Activated CD4-positive, alpha-beta T cell treated with anti-CD3 and anti-CD28 coated beads for 4 hours (primary cell): ENCODE data around the gene ARHGAP25.

Experiments
- DNase-seq, 2 donors: peaks; one replicate each; pipeline ENCODE4 v3.0.0-alpha.2; 2020

Gene ARHGAP25

DNA sequence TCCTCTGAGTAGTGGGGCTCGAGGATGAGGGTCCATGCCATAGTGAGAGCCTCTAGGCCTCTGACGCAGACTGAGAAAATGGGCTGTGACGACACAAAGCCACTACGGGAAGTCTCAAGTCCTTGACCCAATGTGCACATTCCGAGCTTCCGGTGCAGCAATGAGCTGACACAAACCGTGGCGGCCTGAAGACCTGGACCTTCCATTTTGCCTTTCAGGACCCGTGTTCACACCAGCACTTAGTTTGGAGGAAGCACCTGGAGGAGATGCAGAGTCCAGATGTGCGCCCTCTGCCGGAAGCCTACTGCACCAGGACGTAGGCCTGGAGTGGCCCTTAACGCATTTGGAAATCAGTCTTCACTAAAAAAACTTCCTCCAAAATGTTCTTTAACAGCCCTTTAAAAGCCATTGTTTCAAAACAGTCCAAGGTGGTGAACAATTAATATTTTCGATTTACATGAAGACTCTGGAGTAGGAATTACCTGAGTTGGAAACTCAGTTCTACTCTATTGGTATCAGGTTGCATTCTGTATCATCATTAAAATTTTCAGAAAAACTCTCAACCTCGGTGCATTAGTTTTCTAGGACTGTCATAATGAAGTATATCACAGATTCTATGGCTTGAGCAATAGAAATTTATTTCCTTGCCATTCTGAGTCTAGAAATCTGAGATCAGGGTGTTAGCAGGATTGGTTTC is 102.7 kb downstream of the ARHGAP25 start:
- DNase-seq, result peak; percentile 77

- DNase-seq, result no peak
Observed at GRCh38 chr2:68837861-68838341, 103.3 kb downstream of the ARHGAP25 start.

DNA sequence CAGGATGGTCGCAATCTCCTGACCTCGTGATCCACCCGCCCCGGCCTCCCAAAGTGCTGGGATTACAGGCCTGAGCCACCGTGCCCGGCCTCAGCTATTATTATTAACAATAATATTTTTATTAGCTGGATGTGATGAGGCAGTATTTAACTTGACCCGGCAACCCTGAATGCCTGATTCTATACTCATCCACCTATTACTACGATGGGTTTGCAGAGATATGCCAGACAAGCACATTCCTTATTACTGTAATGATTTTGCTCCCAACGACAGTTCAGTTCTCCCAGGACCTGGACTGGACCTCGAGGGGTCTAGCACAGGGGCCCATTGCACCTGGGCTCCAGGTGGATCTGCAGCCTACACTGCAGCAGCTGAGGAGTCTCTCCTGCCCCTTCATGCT is 104.0 kb downstream of the ARHGAP25 start:
- DNase-seq, result no peak

- DNase-seq, result peak in 1 of 2 donors; percentile 24
Observed at GRCh38 chr2:68839260-68839833, 104.7 kb downstream of the ARHGAP25 start.

DNA sequence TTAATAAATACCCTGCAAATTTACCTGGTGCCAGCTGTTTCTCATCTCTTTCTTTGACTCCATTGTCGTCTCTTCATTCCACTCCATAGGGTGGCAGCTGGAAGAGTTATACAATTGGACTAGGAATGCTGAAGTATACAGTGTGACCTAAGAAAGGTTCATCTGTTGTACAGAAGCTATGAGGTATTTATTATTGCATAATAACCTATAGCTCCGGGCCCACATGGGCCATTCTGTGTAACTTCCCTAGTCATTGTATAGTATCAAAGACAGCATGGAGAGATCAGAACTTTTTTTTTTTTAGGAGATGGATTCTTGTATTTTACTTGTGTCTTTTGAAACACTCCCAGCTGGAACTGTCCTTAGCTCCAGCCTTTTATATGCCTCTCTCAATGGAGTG is 110.4 kb downstream of the ARHGAP25 start:
- no peak for DNase-seq

GRCh38 chr2:68846091-68846490 is 111.5 kb downstream of the ARHGAP25 start:
- DNase-seq, result no peak

GRCh38 chr2:68847751-68848150 is 113.1 kb downstream of the ARHGAP25 start:
- no peak for DNase-seq

DNA sequence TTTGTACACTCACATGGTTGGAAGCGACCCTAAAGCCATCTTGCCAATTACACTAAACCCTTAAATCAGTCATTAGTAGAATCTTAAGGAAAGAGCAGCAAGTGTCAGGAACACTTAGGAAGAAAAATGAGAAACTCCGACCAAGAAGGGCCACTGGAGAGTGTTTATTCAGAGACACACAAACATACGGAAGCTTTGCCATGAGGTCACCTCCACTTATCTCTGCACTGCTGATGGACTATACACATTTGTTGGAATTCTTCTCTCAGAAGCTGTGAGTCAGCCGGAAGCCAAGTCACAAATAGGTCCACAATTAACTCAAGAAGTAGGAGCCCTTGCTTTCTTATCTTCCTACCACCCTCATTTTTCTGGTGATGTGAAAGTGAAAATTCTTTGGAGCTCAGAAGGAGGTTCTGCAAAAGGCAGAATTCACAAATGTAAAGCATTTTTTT is 115.0 kb downstream of the ARHGAP25 start:
- no peak for DNase-seq

- no peak for DNase-seq
Observed at GRCh38 chr2:68850524-68850923, 115.9 kb downstream of the ARHGAP25 start.

DNA sequence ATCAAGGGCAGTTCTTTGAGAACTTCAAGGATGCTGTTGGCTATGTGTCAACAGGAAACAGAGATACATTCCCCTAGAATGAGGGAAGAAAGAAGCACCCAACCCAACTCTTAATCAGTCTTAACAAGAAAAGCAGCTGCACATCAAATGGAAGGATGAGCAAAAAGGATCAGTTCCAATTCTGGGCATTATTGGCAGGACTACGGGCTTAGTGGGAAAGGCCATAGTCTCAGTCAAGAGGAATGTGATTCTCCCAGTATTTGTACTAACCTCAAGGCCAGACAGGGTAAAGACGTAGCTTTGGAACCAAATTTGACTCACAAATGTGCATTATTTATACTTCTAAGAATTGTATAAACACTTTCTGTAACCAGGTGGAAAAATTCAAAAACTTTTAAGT is 118.4 kb downstream of the ARHGAP25 start:
- DNase-seq, result no peak

- DNase-seq, result no peak
Observed at GRCh38 chr2:68853915-68854314, 119.3 kb downstream of the ARHGAP25 start.

DNA sequence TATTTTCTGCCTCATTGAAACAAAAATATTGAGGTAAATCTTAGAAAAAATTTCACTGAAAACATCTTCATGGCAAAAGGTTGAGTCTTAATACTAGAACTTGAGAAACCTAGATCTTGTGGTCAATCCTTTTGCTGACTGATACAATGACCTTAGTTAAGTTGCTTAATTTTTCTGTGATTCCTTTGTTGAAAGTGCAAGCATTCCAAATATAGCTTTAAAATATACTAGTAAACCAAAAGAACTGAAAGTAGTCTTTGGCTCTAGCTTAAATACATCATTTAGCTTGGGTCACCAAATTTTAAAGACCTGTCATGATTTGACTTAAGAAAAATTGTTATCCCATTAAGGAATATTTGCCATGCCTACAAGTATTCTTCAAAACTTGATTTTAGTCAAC is 119.9 kb downstream of the ARHGAP25 start:
- DNase-seq, result no peak

- DNase-seq, result no peak
Observed at GRCh38 chr2:68855550-68855949, 120.9 kb downstream of the ARHGAP25 start.

DNA sequence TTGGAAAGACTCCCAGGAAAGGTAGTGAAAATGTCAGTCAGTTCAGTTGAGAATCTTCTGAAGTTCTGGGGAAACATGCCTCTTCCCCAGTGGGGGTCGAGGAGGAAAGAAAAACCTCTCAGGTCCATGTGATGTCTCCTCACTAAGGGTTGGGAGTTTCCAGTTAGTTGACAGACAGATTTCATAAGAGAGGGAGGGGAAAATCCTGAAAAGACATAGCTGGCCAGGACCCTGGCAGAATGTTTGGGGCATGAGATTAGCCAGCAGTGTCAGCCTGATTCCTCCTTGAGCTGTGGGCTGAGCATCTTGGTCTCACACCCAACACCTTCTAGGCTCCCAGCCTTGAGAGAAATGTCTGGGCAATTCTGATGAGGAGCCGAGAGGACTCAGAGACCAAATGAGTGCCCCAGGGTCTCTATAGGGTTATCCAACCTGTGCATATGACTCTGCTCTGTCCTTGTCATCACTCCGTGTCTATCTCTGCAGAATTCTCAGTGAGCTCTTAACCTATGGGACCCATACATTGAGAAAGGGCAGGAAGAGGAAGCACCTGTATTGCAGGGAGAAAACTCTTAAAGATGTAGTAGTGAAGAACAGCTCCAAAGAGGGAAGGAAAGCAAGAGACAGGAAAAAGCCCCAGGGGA is 122.7 kb downstream of the ARHGAP25 start:
- no peak for DNase-seq

GRCh38 chr2:68857855-68858456 is 123.3 kb downstream of the ARHGAP25 start:
- no peak for DNase-seq

DNA sequence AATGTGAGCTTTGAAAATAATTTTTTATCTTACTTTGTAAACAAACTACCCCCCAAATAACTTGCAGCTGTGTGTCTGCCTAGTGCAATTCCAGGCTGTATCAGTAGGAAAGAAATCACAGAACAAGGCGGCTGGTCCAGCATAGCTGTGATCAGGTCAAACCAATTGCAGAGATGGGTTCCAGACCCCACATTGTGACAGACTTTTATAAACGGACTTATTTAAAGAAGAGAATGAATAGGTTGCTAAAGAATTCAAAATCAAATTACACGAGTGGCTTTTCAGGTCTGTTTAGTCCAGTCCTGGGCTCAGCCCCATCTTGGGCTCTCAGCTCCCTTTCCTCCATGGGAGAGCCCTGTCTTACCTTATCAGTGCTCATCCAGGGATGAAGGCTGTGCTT is 125.5 kb downstream of the ARHGAP25 start:
- no peak for DNase-seq

DNA sequence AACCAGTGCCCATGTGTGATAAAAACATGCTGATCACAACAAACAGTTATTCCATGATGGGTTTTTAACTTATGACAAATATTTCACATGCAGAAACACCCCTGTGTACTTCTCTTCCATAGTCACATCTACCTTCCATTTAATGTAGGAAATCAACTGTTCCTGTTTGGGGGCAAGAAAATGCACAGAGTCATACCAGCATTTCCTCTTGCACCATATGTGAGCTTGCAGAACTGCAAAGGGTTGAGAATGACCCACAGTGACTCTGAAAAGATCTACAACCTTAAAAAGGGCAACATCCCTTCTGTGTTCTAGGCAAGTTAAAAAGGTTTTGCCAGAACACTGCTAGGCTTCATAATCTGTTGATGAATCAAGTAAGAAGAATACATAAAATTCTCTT is 126.7 kb downstream of the ARHGAP25 start:
- DNase-seq, result no peak

GRCh38 chr2:68862889-68863288 is 128.3 kb downstream of the ARHGAP25 start:
- DNase-seq, result no peak

DNA sequence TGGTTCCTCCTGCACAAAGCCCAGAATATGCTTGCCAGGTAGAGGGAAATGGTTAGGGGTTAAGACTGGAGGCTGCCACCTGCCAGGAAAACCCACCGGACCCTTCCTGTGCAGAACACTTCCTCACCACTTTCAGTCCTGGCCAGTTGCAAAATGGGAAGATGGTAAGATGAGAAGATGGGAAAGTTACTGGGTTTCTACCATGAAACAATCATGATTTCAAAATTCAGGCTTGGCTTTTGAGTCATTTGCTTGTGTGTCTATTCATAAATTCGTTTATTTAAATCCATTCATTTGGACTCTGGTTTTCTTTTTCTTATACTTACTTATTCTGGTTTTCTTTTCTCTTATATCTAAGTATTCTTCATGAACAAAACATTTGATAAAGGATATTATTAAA is 129.4 kb downstream of the ARHGAP25 start:
- DNase-seq, result no peak

GRCh38 chr2:68865108-68865507 is 130.5 kb downstream of the ARHGAP25 start:
- no peak for DNase-seq

- no peak for DNase-seq
Observed at GRCh38 chr2:68870215-68870614, 135.6 kb downstream of the ARHGAP25 start.

DNA sequence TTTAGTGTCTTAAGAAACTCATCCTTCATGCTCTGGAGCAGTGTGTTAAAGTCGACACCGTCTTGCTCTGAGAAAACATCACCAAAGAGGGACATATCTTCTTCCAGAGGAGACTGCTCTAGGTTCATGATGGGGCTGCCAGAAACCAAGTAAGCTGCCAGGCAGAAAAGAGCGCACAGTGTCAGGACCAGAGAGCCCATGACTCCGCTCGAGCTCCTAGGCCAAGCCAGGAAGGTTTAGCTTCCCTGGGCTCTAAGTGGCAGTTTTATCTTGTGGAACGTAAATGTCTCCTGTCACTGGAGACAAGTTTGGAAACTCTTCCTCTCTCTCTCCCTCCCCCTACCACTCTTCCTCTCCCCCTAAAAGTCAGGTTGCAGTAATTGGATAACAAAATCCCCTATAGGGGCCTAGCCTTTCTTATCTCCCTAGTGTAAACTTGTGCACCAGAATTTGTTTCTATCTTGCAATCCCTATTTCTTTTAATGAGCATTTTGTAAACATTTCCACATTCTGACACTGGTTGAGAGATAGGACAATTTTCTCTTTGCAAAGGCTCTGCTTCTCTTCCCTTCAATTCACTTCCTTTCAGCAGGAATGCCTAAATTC is 136.7 kb downstream of the ARHGAP25 start, which contains the start of gene BMP10:
TSS of gene BMP10 (minus strand) at position 239 of the 606 bp plus-strand sequence. CDS start at position 200, 39 bp downstream.
- no peak for DNase-seq
